ENCODE results near the gene EPHA3.

- TF ChIP-seq, protein P1, sequence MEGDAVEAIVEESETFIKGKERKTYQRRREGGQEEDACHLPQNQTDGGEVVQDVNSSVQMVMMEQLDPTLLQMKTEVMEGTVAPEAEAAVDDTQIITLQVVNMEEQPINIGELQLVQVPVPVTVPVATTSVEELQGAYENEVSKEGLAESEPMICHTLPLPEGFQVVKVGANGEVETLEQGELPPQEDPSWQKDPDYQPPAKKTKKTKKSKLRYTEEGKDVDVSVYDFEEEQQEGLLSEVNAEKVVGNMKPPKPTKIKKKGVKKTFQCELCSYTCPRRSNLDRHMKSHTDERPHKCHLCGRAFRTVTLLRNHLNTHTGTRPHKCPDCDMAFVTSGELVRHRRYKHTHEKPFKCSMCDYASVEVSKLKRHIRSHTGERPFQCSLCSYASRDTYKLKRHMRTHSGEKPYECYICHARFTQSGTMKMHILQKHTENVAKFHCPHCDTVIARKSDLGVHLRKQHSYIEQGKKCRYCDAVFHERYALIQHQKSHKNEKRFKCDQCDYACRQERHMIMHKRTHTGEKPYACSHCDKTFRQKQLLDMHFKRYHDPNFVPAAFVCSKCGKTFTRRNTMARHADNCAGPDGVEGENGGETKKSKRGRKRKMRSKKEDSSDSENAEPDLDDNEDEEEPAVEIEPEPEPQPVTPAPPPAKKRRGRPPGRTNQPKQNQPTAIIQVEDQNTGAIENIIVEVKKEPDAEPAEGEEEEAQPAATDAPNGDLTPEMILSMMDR (IDR thresholded peaks at IDR 0.05) = no peak
- TF ChIP-seq EZH2 (IDR thresholded peaks at IDR 0.05; ENCODE audit: borderline replicate concordance, insufficient read depth, low read depth, low read length, poor library complexity, severe bottlenecking) = no peak
These were observed 144.6 kb downstream of the EPHA3 start for GRCh38 chr3:89252016-89252415.

Measured in B cell (primary cell).